ENCODE results near the gene PCGF2. TPM values are rescaled to one million over a fixed set of nuclear protein-coding genes. Genes with fewer than 3 reads are reported as not detected.

PCGF2 gene
- total and polyA plus RNA-seq, 2 of the 8 experiments (the other 6 are each of a cell fraction or from before 2014, with no cell fraction given), result 42.1 to 93.3 TPM

- Histone ChIP-seq H4K91ac (replicated peaks; ENCODE audit: insufficient read length, low read length) (no peak overlapping the region), H3K23ac (ENCODE audit: insufficient read length) (no peak overlapping the region), H3K56ac (replicated peaks; ENCODE audit: insufficient read length, low read depth, low read length) (no peak overlapping the region), H4K20me1 (replicated peaks in 1 of 2; ENCODE audit: control insufficient read depth in 1 of 2, insufficient read depth in 2 of 2, low read length in 2 of 2) (peaks cover 0 to 2% of the 10 kb centered on the region in 2 experiments), H3K27ac (ENCODE audit: low read depth, low read length) (no peak overlapping the region), H2BK120ac (replicated peaks; ENCODE audit: low read depth, low read length) (no peak overlapping the region), H3K4ac (replicated peaks; ENCODE audit: insufficient read length, low read depth, low read length) (no peak overlapping the region), H3K9me3 (ENCODE audit: insufficient read depth in 2 of 2, low read depth in 1 of 2, low read length in 1 of 2) (no peaks in the 10 kb centered on the region), H3K4me3 (ENCODE audit: extremely low read depth in 1 of 4, insufficient read depth in 2 of 4, low read depth in 3 of 4, low read length in 4 of 4) (no peak overlapping the region), H3K27me3 (replicated peaks in 1 of 4; ENCODE audit: control insufficient read depth in 3 of 4, extremely low read depth in 1 of 4, insufficient read depth in 3 of 4, low read length in 3 of 4) (no peaks in the 10 kb centered on the region), H2BK5ac (ENCODE audit: low read depth, low read length) (no peak overlapping the region), H3K18ac (ENCODE audit: extremely low read depth, low read length) (no peak overlapping the region), H2BK20ac (ENCODE audit: low read length) (no peak overlapping the region), H3K4me2 (ENCODE audit: insufficient read depth in 1 of 2, low read depth in 2 of 2, low read length in 2 of 2) (no peak overlapping the region), H4K8ac (ENCODE audit: extremely low read depth, insufficient read depth, low read length) (no peak overlapping the region), H3K9ac (replicated peaks in 1 of 4; ENCODE audit: extremely low read depth in 1 of 4, low read depth in 3 of 4, low read length in 3 of 4) (no peak overlapping the region), H2AK5ac (ENCODE audit: low read depth, low read length) (no peak overlapping the region), H4K5ac (ENCODE audit: insufficient read length, low read depth, low read length) (no peak overlapping the region), H3K79me1 (ENCODE audit: low read depth, low read length) (no peaks in the 10 kb centered on the region), H3K79me2 (ENCODE audit: control insufficient read depth in 1 of 2, insufficient read depth in 2 of 2, low read length in 2 of 2) (no peaks in the 10 kb centered on the region), H2BK15ac (ENCODE audit: low read length) (no peak overlapping the region), H2BK12ac (ENCODE audit: low read depth, low read length) (no peak overlapping the region), H3K23me2 (ENCODE audit: low read depth, low read length) (no peaks in the 10 kb centered on the region), H3K14ac (ENCODE audit: insufficient read length) (no peak overlapping the region), H2AFZ (ENCODE audit: low read length) (no peak overlapping the region), H3K36me3 (ENCODE audit: control insufficient read depth in 2 of 4, insufficient read depth in 4 of 4, low read length in 3 of 4) (peaks cover 24 to 62% (median 42%) of the 10 kb centered on the region in 4 experiments), H3K4me1 (replicated peaks in 1 of 4; ENCODE audit: control insufficient read depth in 3 of 4, insufficient read depth in 4 of 4, low read length in 3 of 4) (no peaks in the 10 kb centered on the region)
- ChIA-PET POLR2A (ENCODE audit: partially characterized antibody) (interaction anchor here (1.6 kb wide), 1 partner anchor 37 kb away, joined by 3 read pairs; no protein-coding TSS in a partner anchor), CTCF (ENCODE audit: partially characterized antibody) (no interaction called here)
- DNase-seq (ENCODE audit: low read depth in 1 of 2, low spot score in 2 of 2) (no peak), FAIRE-seq (no peak)
- TF ChIP-seq HDAC6 (IDR thresholded peaks at IDR 0.05; ENCODE audit: low read depth, low read length), result no peak
- TF ChIP-seq RBBP5 (IDR thresholded peaks at IDR 0.05; ENCODE audit: borderline replicate concordance, low read depth, low read length), result no peak
- no peak for TF ChIP-seq TBP (IDR thresholded peaks at IDR 0.05; ENCODE audit: low read depth, low read length)
- no peak for TF ChIP-seq RXRA (IDR thresholded peaks at IDR 0.05; ENCODE audit: insufficient read depth, low read depth, low read length)
- TF ChIP-seq SAP30 (IDR thresholded peaks at IDR 0.05; ENCODE audit: insufficient read depth, insufficient replicate concordance, low read length), result no peak
- TF ChIP-seq HDAC2 (IDR thresholded peaks at IDR 0.05; ENCODE audit: borderline replicate concordance in 1 of 2, low read depth in 2 of 2, low read length in 2 of 2), result no peak
- no peak for TF ChIP-seq EZH2 (IDR thresholded peaks at IDR 0.05; ENCODE audit: low read depth, low read length, severe bottlenecking)
- no peak for TF ChIP-seq CBX8 (IDR thresholded peaks at IDR 0.05; ENCODE audit: borderline replicate concordance, low read depth, low read length)
- WGBS, 2 experiments (ENCODE audit: extremely low coverage in 1 of 2, insufficient coverage in 1 of 2, insufficient read length in 1 of 2, insufficient replicate concordance in 2 of 2, low coverage in 1 of 2, low lambda C conversion rate in 2 of 2, missing lambda C conversion rate in 1 of 2), result 91% methylated on average over 6 of the region's 6 CpGs; no CpG with 5 or more reads in 1 of the 2 experiments
Observed at GRCh38 chr17:38768417-38768816, 20.3 kb upstream of the PCGF2 start.
